Esophagus squamous epithelium (tissue), 5 donors: ENCODE data around the gene HCN1. TPM values are rescaled to one million over a fixed set of nuclear protein-coding genes. Genes with fewer than 3 reads are reported as not detected.
"Not testable (repeated sequence)": the region's sequence is repeated elsewhere in the genome, so short reads cannot be mapped to it uniquely, and the experiment has no call there.

Source experiments
- DNase-seq: peaks from one replicate; lab custom pipeline; 2025; lab: John Stamatoyannopoulos, UW
- H3K27ac ChIP-seq, 4 donors: fragments of 200-600 bp; sonication (generic); one replicate each; pipeline ENCODE4 v1.5.1; 2016 to 2019; ENCODE audit warnings: mild to moderate bottlenecking in 1 of 4
- H3K27me3 ChIP-seq, 4 donors: fragments of 200-600 bp; sonication (generic); 1 replicate in 3 of 4; 2 replicates in 1 of 4; pipeline versions ENCODE4 v1.5.1 to v1.6.0; 2017 to 2021; ENCODE audit warnings: antibody characterized with exemption in 1 of 4
- H3K36me3 ChIP-seq, 3 donors: fragments of 200-600 bp; sonication (generic); one replicate each; pipeline ENCODE4 v1.5.1; 2016 to 2019
- H3K4me1 ChIP-seq, 3 donors: fragments of 200-600 bp; sonication (generic); one replicate each; pipeline ENCODE4 v1.5.1; 2017 to 2019
- H3K4me3 ChIP-seq, 4 donors: fragments of 200-600 bp; sonication (generic); 1 replicate in 3 of 4; 2 replicates in 1 of 4; pipeline ENCODE4 v1.5.1; 2016 to 2019; ENCODE audit warnings: mild to moderate bottlenecking in 2 of 4, moderate library complexity in 1 of 4
- H3K9me3 ChIP-seq, 3 donors: fragments of 200-600 bp; sonication (generic); one replicate each; pipeline ENCODE4 v1.5.1; 2016 to 2019
- CTCF ChIP-seq, 6 experiments: fragments of 450-650 bp in 4 of 6; fragments of 200-600 bp in 2 of 6; sonication (generic) in 2 of 6; IDR thresholded peaks; one replicate each; pipeline ENCODE4 v1.5.1; 2016 to 2019; ENCODE audit warnings: antibody characterized with exemption in 6 of 6, mild to moderate bottlenecking in 4 of 6, moderate library complexity in 4 of 6
- POLR2A ChIP-seq, 4 donors: fragments of 450-650 bp; IDR thresholded peaks; one replicate each; pipeline ENCODE4 v1.6.1; 2017; ENCODE audit warnings: antibody characterized with exemption in 4 of 4, mild to moderate bottlenecking in 4 of 4, moderate library complexity in 3 of 4
- WGBS, 2 donors: methylation state at CpG; one replicate each; pipeline ENCODE4 v1.1.5; 2018; 5-methylcytosine and 5-hydroxymethylcytosine counted together
- intact Hi-C: fragments of 100-400 bp; cut with DNase I; formaldehyde crosslinking; loops from one replicate; pipeline ENCODE4 v1.15.0; 2022
- total RNA-seq, 4 donors: library from RNA; depleted of rRNA; stranded (reverse); fragments of >200 nt; gene quantifications; one replicate each; pipeline ENCODE4 v1.1.0, GENCODE V29; 2016
- donor health status: DM: yes; HTN: yes; CAD: no.

The HCN1 gene
- total RNA-seq, 4 donors from 2014 or later, result 0.19 TPM; not detected in 3

- no peaks in the 10 kb centered on the region for H3K9me3 ChIP-seq
- no peaks in the 10 kb centered on the region for H3K36me3 ChIP-seq
- no peak overlapping the region for H3K4me3 ChIP-seq
- TF ChIP-seq POLR2A (IDR thresholded peaks at IDR 0.05) (no peak), CTCF (IDR thresholded peaks at IDR 0.05) (no peak)
- H3K4me1 ChIP-seq, result no peaks in the 10 kb centered on the region
- no peaks in the 10 kb centered on the region for H3K27me3 ChIP-seq
- H3K27ac ChIP-seq, result no peak overlapping the region
- WGBS, 2 donors, result 37 to 50% methylated on average over 2 of the region's 2 CpGs
- DNase-seq, result no peak
- intact Hi-C loops, result no loop called here
Measured at GRCh38 chr5:45376417-45376816, 319.8 kb downstream of the HCN1 start.

- TF ChIP-seq POLR2A (IDR thresholded peaks at IDR 0.05), result no peak
- TF ChIP-seq CTCF (IDR thresholded peaks at IDR 0.05), result no peak
- intact Hi-C loops, result no loop called here
- no peaks in the 10 kb centered on the region for H3K36me3 ChIP-seq
- H3K9me3 ChIP-seq, result no peaks in the 10 kb centered on the region
- H3K27me3 ChIP-seq, result no peaks in the 10 kb centered on the region
- no peak for DNase-seq
- no peak overlapping the region for H3K27ac ChIP-seq
- no peak overlapping the region for H3K4me3 ChIP-seq
- 85 to 92% methylated on average over 9 to 10 of the region's 10 CpGs for WGBS, 2 donors
- no peaks in the 10 kb centered on the region for H3K4me1 ChIP-seq
Measured at GRCh38 chr5:45372629-45373028, 323.6 kb downstream of the HCN1 start.

- H3K27me3 ChIP-seq, H3K4me3 ChIP-seq, intact Hi-C loops, H3K4me1 ChIP-seq, DNase-seq, H3K36me3 ChIP-seq, H3K9me3 ChIP-seq, H3K27ac ChIP-seq: not testable (repeated sequence)
- 88 to 96% methylated on average over 8 of the region's 8 CpGs for WGBS, 2 donors
Measured at GRCh38 chr5:45371423-45371822, 324.8 kb downstream of the HCN1 start.

- H3K9me3 ChIP-seq, result no peaks in the 10 kb centered on the region
- WGBS, 2 donors, result 51 to 56% methylated on average over 3 of the region's 3 CpGs
- H3K36me3 ChIP-seq, result no peaks in the 10 kb centered on the region
- H3K27me3 ChIP-seq, result no peaks in the 10 kb centered on the region
- TF ChIP-seq CTCF (IDR thresholded peaks at IDR 0.05) (no peak), POLR2A (IDR thresholded peaks at IDR 0.05) (no peak)
- peak overlapping the region in 1 of 4 donors; percentile 4 for H3K4me3 ChIP-seq
- no peak for DNase-seq
- intact Hi-C loops, result no loop called here
- peak overlapping the region in 3 of 4 donors; percentile 19 to 67 (median 62) for H3K27ac ChIP-seq
- peaks cover 0 to 36% (median 0%) of the 10 kb centered on the region in 3 donors for H3K4me1 ChIP-seq
Measured at GRCh38 chr5:45355189-45355992, 340.8 kb downstream of the HCN1 start.

GRCh38 chr5:45336464-45336863, 359.7 kb downstream of the HCN1 start:
- whole genome bisulfite sequencing, 2 donors, result 47 to 63% methylated on average over 2 of the region's 2 CpGs
- H3K4me3 ChIP-seq, result no peak overlapping the region
- intact Hi-C loops, result no loop called here
- DNase-seq, result no peak
- peaks cover 0 to 18% (median 0%) of the 10 kb centered on the region in 3 donors for H3K4me1 ChIP-seq
- TF ChIP-seq CTCF (IDR thresholded peaks at IDR 0.05) (no peak), POLR2A (IDR thresholded peaks at IDR 0.05) (no peak)
- H3K27ac ChIP-seq, result peak overlapping the region in 2 of 4 donors; percentile 37 to 54
- H3K27me3 ChIP-seq, result no peaks in the 10 kb centered on the region
- no peaks in the 10 kb centered on the region for H3K9me3 ChIP-seq
- no peaks in the 10 kb centered on the region for H3K36me3 ChIP-seq
